NCI-H82 (cell line): ENCODE measurements around the gene GC.
"Not testable (repeated sequence)": the region's sequence is repeated elsewhere in the genome, so short reads cannot be mapped to it uniquely, and the experiment has no call there.

Experiments
- DNase-seq: peaks from one replicate; lab custom pipeline; 2025; lab: John Stamatoyannopoulos, UW

GC gene

GRCh38 chr4:71765821-71766383 lies 18.0 kb downstream of the GC start:
- DNase-seq: no peak

- no peak for DNase-seq
Measured at GRCh38 chr4:71765350-71765749, 18.5 kb downstream of the GC start.

GRCh38 chr4:71752383-71753042 lies 31.4 kb downstream of the GC start:
- DNase-seq: no peak

- DNase-seq: no peak
Measured at GRCh38 chr4:71749008-71749594, 34.8 kb downstream of the GC start.

- DNase-seq: no peak
Measured at GRCh38 chr4:71746379-71746778, 37.5 kb downstream of the GC start.

GRCh38 chr4:71738782-71739181 lies 45.1 kb downstream of the GC start:
- not testable (repeated sequence) for DNase-seq

- DNase-seq: peak; percentile 11
Measured at GRCh38 chr4:71732706-71733105, 51.2 kb downstream of the GC start.

- DNase-seq: no peak
Measured at GRCh38 chr4:71732066-71732465, 51.8 kb downstream of the GC start.

- DNase-seq: peak; percentile 79
Measured at GRCh38 chr4:71729856-71730255, 54.0 kb downstream of the GC start.

GRCh38 chr4:71713611-71714203 lies 70.2 kb downstream of the GC start:
- DNase-seq: peak; percentile 39

GRCh38 chr4:71711985-71712348 lies 71.9 kb downstream of the GC start:
- no peak for DNase-seq

GRCh38 chr4:71711044-71711984 lies 72.6 kb downstream of the GC start:
- DNase-seq: peak; percentile 87

- DNase-seq: no peak
Measured at GRCh38 chr4:71709961-71710360, 73.9 kb downstream of the GC start.

GRCh38 chr4:71698141-71698540 lies 85.7 kb downstream of the GC start:
- no peak for DNase-seq

- DNase-seq: peak; percentile 76
Measured at GRCh38 chr4:71697031-71697430, 86.8 kb downstream of the GC start.

- DNase-seq: no peak
Measured at GRCh38 chr4:71694961-71695360, 88.9 kb downstream of the GC start.

GRCh38 chr4:71692963-71693362 lies 90.9 kb downstream of the GC start:
- no peak for DNase-seq

- no peak for DNase-seq
Measured at GRCh38 chr4:71692198-71692597, 91.7 kb downstream of the GC start.
